Uterus (tissue), 4 donors: ENCODE measurements around the gene PROK1. TPM values are rescaled to one million over a fixed set of nuclear protein-coding genes. Genes with fewer than 3 reads are reported as not detected.
"Not testable (repeated sequence)": the region's sequence is repeated elsewhere in the genome, so short reads cannot be mapped to it uniquely, and the experiment has no call there.

ENCODE experiments used
- DNase-seq, 2 donors: peaks; one replicate each; pipeline ENCODE4 v3.0.0-alpha.2; 2019 to 2020
- H3K27ac ChIP-seq, 2 donors: fragments of 200-600 bp; sonication (generic); 1 replicate in 1 of 2; 2 replicates in 1 of 2; pipeline ENCODE4 v1.5.1; 2016 to 2018
- H3K27me3 ChIP-seq, 2 donors: fragments of 200-600 bp; sonication (generic); one replicate each; pipeline ENCODE4 v1.5.1; 2018 to 2019; ENCODE audit warnings: control low read depth in 1 of 2
- H3K36me3 ChIP-seq, 2 donors: fragments of 200-600 bp; sonication (generic); one replicate each; pipeline ENCODE4 v1.5.1; 2019; ENCODE audit warnings: control low read depth in 1 of 2
- H3K4me1 ChIP-seq, 2 donors: fragments of 200-600 bp; sonication (generic); one replicate each; pipeline ENCODE4 v1.5.1; 2018 to 2019; ENCODE audit warnings: control low read depth in 1 of 2
- H3K4me3 ChIP-seq, 2 donors: fragments of 200-600 bp; sonication (generic); 1 replicate in 1 of 2; 2 replicates in 1 of 2; pipeline ENCODE4 v1.5.1; 2018 to 2019; ENCODE audit warnings: mild to moderate bottlenecking in 1 of 2
- H3K9me3 ChIP-seq, 2 donors: fragments of 200-600 bp; sonication (generic); one replicate each; pipeline ENCODE4 v1.5.1; 2019; ENCODE audit warnings: control low read depth in 1 of 2
- POLR2A ChIP-seq, 2 donors: fragments of 450-650 bp; IDR thresholded peaks; one replicate each; pipeline ENCODE4 v1.6.1; 2016; ENCODE audit warnings: antibody characterized with exemption in 2 of 2, mild to moderate bottlenecking in 1 of 2, moderate library complexity in 1 of 2
- intact Hi-C: fragments of 100-400 bp; cut with DNase I; formaldehyde crosslinking; loops from one replicate; pipeline ENCODE4 v1.15.1; 2023; ENCODE audit warnings: low total_unique reads
- total RNA-seq, 4 donors: library from RNA; depleted of rRNA in 3 of 4; stranded (reverse); fragments of >200 nt in 3 of 4; gene quantifications; one replicate each; pipeline versions ENCODE4 v1.1.0 to v1.2.4, GENCODE V29; 2014 to 2023
- TF ChIP-seq, protein P1 (sequence below), 4 experiments: fragments of 200-600 bp in 2 of 4; fragments of 450-650 bp in 2 of 4; sonication (generic) in 2 of 4; IDR thresholded peaks; one replicate each; pipeline ENCODE4 v1.5.1; 2016 to 2019; ENCODE audit warnings: antibody characterized with exemption in 4 of 4, mild to moderate bottlenecking in 2 of 4, moderate library complexity in 1 of 4
- donor health status: DM: yes; HTN: yes; CAD: no.

Gene PROK1
- total RNA-seq, 4 donors from 2014 or later, result 1.4 TPM; not detected in 3

DNA sequence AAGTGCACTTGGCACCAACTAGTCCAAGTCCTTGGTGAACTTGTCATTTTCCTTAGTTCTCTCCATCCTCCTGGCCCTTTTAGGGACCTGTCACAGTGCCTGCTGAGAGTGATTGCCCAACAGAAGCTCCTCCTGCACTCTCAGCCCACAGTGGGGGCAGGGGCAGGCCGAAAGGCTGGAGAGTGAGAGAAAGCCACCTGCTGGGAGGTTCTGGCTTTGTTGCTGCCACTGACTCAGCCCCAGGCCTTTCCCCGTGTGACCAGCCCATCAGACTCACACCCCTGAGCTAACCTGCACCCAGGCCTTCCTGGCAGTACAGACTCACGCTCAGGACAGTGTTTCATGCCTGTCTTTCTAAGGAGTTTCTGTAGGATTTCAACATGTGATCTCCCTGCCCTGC lies 17.1 kb upstream of the PROK1 start:
- Histone ChIP-seq H3K4me1 (no peaks in the 10 kb centered on the region), H3K27ac (no peak overlapping the region), H3K27me3 (no peaks in the 10 kb centered on the region), H3K4me3 (no peak overlapping the region), H3K36me3 (no peaks in the 10 kb centered on the region), H3K9me3 (no peaks in the 10 kb centered on the region)
- TF ChIP-seq, protein P1, sequence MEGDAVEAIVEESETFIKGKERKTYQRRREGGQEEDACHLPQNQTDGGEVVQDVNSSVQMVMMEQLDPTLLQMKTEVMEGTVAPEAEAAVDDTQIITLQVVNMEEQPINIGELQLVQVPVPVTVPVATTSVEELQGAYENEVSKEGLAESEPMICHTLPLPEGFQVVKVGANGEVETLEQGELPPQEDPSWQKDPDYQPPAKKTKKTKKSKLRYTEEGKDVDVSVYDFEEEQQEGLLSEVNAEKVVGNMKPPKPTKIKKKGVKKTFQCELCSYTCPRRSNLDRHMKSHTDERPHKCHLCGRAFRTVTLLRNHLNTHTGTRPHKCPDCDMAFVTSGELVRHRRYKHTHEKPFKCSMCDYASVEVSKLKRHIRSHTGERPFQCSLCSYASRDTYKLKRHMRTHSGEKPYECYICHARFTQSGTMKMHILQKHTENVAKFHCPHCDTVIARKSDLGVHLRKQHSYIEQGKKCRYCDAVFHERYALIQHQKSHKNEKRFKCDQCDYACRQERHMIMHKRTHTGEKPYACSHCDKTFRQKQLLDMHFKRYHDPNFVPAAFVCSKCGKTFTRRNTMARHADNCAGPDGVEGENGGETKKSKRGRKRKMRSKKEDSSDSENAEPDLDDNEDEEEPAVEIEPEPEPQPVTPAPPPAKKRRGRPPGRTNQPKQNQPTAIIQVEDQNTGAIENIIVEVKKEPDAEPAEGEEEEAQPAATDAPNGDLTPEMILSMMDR (IDR thresholded peaks at IDR 0.05), result no peak
- TF ChIP-seq POLR2A (IDR thresholded peaks at IDR 0.05), result no peak
- intact Hi-C loops, result no loop called here
- no peak for DNase-seq

DNA sequence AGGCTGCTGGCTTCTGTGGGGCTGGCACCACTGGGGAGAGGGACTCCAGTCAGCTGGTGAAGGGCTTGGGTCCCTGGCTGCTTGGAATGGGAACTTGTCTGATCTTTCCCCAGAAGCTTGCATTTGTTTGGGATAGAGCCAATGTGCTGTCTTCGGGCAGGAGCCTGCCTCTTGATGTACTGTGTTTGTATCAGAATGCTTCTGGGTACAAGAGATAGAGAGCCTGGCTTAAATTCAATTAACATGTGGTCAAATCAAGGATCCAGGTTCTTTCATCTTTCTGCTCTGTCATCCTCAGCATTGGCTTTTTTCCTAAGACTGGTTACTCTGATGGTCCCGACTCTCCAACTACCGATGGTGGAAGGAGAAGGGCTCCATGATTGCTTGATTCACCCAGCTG lies 16.0 kb upstream of the PROK1 start:
- no peaks in the 10 kb centered on the region for H3K9me3 ChIP-seq
- no peaks in the 10 kb centered on the region for H3K36me3 ChIP-seq

DNA sequence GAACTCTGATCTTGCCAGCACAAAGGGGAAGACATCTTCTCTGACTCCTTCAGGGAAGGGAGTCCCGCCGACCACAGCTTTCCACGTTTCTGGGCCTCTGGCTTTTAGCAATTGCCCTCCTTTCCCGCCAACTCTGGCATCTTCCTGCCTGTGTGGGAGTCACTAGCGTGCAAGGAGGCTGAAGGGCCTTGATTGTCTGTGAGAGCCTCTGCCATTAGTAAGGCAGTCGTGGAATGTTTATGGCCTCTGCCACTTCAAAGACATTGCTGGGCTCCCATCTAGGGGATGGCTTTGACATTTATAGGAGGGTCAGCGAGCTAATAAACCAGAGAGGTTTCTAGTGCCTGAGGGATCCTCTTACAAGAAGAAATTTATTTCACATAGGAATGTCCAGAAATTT lies 14.3 kb upstream of the PROK1 start:
- Histone ChIP-seq H3K27me3 (no peaks in the 10 kb centered on the region), H3K9me3 (no peaks in the 10 kb centered on the region), H3K4me1 (no peaks in the 10 kb centered on the region), H3K36me3 (no peaks in the 10 kb centered on the region), H3K27ac (no peak overlapping the region), H3K4me3 (no peak overlapping the region)
- no peak for TF ChIP-seq POLR2A (IDR thresholded peaks at IDR 0.05)
- TF ChIP-seq, protein P1 (IDR thresholded peaks at IDR 0.05), result no peak
- DNase-seq, result no peak
- intact Hi-C loops, result loop anchor here (2.0 kb wide), 1 partner anchor 56 kb away; no protein-coding TSS in a partner anchor

More for the DNA sequence above, 16.0 kb upstream of the PROK1 start:
- Histone ChIP-seq H3K27me3 (no peaks in the 10 kb centered on the region), H3K27ac (no peak overlapping the region), H3K4me1 (no peaks in the 10 kb centered on the region), H3K4me3 (no peak overlapping the region)
- TF ChIP-seq, protein P1 (IDR thresholded peaks at IDR 0.05), result no peak
- no peak for TF ChIP-seq POLR2A (IDR thresholded peaks at IDR 0.05)
- DNase-seq, result no peak
- intact Hi-C loops, result no loop called here

DNA sequence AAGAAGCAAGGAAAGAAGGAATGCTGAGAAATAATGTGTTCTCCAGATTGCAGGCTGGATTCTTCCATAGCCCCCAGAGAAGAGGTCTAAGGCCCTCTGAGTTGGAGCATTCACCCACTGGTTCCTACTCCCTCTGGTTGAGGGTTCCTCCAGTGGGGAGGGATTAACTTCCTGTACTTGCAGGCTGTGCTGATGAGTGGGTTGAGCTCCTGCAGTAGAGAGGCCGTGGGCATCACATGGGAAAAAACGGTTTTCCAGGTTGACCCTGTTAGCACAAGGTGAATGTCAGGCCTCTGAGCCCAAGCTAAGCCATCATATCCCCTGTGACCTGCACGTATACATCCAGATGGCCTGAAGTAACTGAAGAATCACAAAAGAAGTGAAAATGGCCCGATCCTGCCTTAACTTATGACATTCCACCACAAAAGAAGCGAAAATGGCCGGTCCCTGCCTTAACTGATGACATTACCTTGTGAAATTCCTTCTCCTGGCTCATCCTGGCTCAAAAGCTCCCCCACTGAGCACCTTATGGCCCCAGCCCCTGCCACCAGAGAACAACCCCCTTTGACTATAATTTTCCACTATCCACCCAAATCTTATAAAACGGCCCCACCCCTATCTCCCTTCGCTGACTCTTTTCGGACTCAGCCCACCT lies 13.2 kb upstream of the PROK1 start:
- not testable (repeated sequence) for H3K9me3 ChIP-seq, H3K27ac ChIP-seq, H3K4me3 ChIP-seq, H3K27me3 ChIP-seq, DNase-seq, H3K36me3 ChIP-seq, H3K4me1 ChIP-seq
- intact Hi-C loops, result loop anchor here (2.0 kb wide), 1 partner anchor 57 kb away; no protein-coding TSS in a partner anchor

DNA sequence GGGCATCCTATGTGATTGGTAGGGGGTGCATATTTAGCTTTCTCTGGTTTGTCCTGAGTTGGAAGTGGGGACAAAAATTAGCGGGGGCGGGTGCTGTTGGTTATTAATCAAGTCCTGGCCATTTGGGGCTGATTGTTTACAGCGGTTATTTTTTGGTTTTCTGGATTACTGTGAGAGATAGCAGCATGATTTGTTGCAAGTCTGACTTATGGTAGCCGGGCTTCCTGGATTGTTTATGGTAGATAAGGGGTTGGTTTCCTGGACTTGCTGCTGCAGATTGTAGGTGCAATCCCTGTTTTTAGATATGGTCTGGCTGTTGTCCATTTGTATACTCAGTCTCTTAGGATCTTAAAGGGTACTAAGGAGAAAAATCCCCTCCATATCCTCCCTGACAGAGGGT lies 12.1 kb upstream of the PROK1 start:
- no peak for TF ChIP-seq POLR2A (IDR thresholded peaks at IDR 0.05)
- TF ChIP-seq, protein P1 (IDR thresholded peaks at IDR 0.05), result no peak
- no peak overlapping the region for H3K4me3 ChIP-seq
- H3K9me3 ChIP-seq, result no peaks in the 10 kb centered on the region
- no peaks in the 10 kb centered on the region for H3K36me3 ChIP-seq
- no peak for DNase-seq
- H3K27ac ChIP-seq, result no peak overlapping the region
- no peaks in the 10 kb centered on the region for H3K27me3 ChIP-seq
- no peaks in the 10 kb centered on the region for H3K4me1 ChIP-seq
- intact Hi-C loops, result no loop called here

DNA sequence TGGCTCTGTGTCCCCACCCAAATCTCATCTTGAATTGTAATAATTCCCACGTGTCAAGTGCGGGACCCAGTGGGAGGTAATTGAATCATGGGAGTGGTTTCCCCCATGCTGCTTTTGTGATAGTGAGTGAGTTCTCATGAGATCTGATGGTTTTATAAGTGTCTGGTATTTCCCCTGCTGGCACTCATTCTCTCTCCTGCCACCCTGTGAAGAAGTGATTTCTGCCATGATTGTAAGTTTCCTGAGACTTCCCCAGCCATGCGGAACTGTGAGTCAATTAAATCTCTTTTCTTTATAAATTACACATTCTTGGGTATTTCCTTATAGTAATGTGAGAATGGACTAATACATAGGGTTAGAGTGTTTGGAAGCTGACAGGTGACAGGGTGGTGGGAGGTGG lies 11.1 kb upstream of the PROK1 start:
- not testable (repeated sequence) for DNase-seq

More for the DNA sequence above, 11.1 kb upstream of the PROK1 start:
- intact Hi-C loops, H3K27ac ChIP-seq, H3K27me3 ChIP-seq, H3K4me1 ChIP-seq, H3K4me3 ChIP-seq, H3K9me3 ChIP-seq, H3K36me3 ChIP-seq: not testable (repeated sequence)
